ENCODE measurements around the gene OR2T29.
"Not testable (repeated sequence)": the region's sequence is repeated elsewhere in the genome, so short reads cannot be mapped to it uniquely, and the experiment has no call there.

DNA sequence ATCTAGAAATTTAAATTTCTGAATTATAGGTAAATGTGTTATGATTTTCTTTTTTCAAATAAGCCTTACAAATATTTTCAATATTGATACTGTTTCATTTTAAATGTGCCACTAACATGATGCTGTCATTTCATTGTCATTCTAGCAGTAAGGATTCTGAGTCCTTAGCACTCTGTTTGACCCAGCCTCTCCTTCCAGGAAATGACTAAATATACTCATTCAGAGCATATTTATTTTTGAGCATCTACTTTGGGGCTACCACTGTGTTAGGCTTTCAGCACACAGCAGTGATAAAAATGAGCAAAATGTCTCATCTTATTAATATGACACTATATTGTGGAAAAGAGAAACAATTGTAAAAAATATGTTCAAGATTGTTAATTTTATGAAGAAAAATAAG is 52.4 kb downstream of the OR2T29 start:
- TF ChIP-seq CTCF (IDR thresholded peaks at IDR 0.05; ENCODE audit: low read depth, low read length, poor library complexity, severe bottlenecking); EZH2phosphoT487 (IDR thresholded peaks at IDR 0.05; ENCODE audit: borderline replicate concordance, low read length): not testable (repeated sequence)
